HG02852 (cell line): ENCODE results near the gene QSOX2.
"Not testable (repeated sequence)": the region's sequence is repeated elsewhere in the genome, so short reads cannot be mapped to it uniquely, and the experiment has no call there.

Experiments
- ATAC-seq: cut with Tn5 transposase; IDR thresholded peaks from one replicate; pipeline ENCODE4 v1.9.1; 2021; ENCODE audit warnings: mild to moderate bottlenecking, moderate library complexity; ENCODE audit not compliant: unreplicated experiment

The QSOX2 gene

DNA sequence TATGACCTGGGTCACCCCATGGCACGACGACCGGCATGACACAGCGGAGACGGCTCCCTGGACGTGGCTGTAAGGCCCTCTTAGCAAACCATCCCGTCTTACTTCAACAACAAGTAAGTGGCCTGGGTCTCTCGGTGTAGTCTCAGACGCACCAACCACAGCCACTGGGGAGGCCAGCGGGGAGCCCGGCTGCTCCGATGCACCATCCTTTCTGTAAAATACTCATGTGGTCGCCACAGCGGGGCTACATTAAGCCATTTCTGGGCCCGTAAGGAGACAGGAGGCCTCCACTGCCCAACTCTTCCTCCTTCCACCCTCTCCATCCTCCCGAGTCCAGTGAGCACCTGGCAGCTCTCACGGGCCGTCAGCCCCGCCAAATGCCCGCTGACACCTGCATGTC, 4.7 kb downstream of the QSOX2 start:
- ATAC-seq: no peak

DNA sequence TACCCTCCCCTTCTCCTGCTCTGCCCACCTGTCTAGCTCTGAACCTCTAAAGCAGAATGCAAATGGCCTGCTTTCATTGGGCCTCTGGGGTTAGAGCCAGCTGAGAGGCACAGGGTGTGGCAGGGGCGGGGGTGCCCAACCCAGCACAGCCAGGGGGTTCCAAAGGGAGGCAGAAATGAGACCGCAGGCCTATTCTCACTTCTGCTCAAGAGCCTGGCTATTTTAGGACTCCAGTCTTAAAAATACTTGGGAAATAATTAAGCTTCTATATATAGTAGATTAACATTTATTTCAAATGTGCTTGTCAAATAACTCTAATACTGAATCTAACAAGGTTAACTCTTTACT, 5.7 kb downstream of the QSOX2 start:
- no peak for ATAC-seq

DNA sequence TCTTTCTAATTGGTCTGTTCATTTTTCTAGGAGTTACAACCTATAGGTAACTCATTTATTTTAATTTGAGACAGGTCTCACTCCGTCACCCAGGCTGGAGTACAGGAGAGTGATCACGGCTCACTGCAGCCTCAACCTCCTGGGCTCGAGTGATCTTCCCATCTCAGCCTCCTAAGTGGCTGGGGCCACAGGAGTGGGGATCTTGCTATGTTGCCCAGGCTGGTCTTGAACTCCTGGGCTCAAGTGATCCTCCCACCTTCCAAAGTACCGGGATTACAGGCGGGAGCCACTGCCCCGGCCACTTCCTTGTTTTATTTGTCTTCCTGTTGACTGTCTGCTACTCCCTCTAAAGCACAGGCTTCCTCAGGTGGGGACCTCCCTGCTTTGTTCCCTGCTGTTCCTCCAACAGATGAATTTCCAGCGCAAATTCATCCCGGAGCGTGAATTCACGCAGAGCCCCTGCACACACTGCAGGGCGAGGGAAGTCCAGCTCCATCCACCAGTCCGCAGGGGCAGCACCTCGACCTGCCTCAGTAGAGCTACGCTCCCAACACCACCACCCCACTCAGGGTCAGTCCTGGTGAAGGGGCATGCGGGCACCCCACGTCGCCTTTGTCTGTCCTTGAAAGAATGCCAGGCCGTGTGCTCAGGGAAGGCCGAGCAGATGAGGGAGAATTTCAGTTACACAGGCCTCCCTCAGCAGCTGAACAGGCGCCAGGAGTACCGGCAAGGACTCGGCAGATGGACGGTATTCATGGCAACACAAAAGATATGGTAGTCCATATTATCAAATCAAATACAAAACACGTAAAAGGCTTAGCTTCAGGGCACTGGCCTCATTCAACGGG, 6.3 kb downstream of the QSOX2 start:
- ATAC-seq: no peak

DNA sequence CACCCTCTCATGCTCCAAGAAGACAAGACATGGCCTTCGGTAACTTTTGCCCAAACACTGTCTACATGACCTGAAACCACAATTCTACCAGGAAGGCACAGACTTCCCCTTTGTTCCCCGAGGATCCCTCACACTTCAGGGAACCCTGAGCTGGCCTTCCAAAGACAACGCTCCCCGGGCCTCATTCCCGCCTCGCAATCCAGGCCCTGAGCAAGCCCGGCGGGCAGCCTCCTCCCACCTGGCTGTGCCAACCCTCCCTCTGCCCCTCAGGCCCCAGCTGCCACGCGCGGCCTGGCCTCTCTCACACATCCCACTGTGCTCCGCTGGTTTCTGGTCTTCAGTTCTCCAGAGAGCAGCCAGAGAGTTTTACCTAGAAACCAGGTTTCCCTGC, 7.3 kb downstream of the QSOX2 start:
- no peak for ATAC-seq

DNA sequence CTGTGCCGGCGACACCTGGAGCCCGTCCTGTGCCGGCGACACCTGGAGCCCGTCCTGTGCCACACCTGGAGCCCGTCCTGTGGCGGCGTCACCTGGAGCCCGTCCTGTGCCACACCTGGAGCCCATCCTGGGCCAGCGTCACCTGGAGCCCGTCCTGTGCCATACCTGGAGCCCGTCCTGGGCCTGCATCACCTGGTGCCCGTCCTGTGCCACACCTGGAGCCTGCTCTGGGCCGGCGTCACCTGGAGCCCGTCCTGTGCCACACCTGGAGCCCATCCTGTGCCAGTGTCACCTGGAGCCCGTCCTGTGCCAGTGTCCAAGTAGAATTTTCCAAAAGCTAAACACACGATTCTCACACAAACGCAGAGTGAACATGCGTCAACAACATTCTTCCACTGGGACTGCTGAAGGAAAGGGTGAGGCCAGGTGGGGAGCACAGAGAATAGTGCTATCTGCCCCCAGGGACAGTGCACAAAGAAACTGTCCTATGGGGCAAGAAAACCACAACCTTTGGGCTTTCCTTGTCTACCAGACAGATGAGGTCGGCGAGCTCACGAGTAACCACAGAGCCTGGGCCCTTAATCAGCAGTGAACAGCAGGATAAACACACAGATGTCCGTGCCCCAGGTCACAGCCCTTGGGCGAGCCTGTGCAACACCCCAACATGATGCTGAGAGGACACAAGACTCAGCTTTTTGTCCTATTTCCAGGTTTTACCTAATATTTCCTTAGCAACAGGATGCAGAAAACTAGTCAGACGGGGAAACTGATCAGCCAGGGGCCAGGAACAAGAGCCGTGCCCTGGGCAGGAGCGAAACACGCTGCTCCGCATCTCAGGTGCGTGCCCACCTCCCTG, 7.9 kb downstream of the QSOX2 start:
- ATAC-seq: no peak

DNA sequence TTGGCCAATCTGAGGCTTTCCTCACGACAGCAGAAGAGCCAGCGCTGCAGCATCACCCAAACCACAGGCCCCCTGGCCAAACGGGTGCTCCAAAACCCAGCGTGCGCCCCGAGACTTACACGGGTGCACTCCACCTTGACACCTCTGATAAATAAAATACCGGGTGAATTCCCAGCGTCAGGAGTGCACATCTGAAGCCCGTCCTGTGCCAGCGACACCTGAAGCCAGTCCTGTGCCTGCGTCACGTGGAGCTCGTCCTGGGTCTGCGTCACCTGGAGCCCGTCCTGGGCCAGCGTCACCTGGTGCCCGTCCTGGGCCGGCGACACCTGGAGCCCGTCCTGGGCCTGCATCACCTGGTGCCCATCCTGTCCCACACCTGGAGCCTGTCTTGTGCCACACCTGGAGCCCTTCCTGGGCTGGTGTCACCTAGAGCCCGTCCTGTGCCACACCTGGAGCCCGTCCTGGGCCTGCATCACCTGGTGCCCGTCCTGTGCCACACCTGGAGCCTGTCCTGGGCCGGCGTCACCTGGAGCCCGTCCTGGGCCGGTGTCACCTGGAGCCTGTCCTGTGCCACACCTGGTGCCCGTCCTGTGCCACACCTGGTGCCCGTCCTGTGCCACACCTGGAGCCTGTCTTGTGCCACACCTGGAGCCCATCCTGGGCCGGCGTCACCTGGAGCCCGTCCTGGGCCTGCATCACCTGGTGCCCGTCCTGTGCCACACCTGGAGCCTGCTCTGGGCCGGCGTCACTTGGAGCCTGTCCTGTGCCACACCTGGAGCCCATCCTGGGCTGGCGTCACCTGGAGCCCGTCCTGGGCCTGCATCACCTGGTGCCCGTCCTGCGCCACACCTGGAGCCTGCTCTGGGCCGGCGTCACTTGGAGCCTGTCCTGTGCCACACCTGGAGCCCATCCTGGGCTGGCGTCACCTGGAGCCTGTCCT, 8.9 kb downstream of the QSOX2 start:
- ATAC-seq: not testable (repeated sequence)

DNA sequence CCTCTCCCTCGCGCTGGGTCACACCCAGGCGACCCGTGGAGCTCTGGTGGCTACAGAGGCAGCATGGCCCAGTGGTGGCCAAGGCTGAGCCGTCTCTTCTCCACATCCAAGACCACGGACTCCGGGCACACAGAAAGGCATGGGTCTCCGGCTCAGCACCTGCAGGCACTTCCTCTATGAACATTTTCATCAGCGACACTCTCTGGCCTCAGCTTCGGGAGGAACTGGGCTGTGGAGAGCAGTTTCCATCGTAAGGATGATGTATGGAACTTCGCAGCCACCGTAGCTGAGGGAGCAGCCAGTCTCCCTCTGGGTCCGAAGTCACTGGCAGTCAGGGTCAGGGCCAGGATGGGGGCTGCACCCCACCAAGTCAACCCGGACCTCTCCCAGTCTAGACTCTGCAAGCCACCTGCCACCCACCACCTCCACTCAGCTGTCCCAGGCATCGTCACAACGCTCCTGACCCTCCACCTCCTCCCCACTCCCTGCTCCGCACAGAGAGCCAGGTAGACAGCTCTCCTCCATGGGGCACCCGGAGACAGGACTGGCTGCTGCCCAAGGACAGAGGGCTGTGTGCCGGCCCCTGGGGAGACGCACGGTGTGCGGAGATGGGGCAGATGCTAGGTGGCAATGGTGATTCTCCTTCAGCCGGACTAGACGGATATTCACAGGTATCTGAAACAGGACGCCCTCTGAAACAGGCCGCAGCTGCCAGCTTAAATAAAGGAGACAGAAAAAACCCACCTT, 9.7 kb downstream of the QSOX2 start:
- ATAC-seq: no peak

DNA sequence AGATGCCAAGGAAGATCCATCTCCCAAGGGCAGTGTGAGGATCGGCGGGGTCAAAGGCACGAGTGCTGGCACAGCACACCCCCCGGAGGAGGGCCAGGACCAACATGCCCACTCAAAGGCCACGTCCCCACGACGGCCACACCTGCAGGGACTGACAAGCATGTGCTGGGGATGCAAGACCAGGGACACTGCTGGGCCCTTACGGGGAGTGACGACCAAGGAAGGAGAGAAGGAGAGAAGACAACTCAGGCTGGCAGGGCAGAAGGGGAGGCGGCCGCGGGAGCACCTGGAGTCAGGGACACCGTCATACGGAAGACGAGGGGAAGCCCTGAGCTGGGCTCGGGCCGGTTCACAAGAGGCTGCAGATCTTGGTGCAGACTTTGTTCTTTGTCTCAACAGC, 10.4 kb downstream of the QSOX2 start:
- ATAC-seq: no peak

DNA sequence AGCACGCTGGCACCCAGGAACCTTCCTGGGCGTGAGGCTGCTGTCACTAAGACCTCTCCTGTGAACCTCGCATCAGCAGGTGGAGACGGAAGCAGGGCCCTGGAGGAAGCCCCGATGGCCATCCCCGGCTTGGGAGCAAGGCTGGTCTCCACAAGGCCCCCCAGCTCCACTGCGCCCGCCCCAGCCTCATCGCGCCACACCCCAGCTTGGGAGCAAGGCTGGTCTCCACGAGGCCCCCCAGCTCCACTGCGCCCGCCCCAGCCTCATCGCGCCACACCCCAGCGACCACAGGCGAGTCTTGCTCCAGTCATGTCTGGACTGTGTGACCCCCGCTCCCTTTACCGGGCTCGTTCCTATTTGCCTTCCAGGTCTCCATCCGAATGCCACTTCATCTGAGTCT, 11.0 kb downstream of the QSOX2 start:
- ATAC-seq: no peak

DNA sequence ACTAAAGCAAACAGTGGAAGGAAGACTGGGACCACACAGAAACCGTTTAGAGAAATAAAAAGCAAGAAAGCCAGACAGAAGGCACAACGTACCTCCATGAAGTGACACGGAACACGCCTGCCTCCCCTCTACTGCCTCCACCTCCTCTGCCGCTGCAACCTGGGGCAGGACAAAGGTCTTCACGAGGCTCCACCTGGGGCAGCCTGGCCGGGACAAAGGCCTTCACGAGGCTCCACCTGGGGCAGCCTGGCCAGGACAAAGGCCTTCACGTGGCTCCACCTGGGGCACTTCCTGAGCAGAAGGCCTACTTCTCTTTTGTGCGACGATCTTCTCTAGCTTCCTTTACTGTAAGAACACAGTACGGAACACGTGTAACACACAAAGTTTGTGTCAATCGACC, 11.7 kb downstream of the QSOX2 start:
- ATAC-seq: no peak

DNA sequence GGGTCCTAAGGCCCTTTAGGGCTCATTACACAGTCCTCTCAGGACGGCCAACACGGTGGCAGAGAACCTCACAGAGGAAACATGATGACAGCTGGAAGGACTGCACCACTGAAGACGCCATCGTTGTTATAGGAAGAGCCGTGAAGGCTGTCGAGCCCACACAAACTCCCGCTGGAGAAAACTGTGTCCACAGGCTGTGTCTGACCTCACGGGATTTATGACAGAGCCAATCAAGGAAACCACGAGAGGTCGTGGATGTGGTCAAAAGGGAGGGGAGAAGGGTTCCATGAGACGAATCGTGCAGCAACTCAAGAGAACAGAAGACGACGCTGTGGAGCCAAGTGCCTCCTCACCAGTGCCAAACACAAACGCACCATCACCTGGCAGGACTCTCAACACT, 12.2 kb downstream of the QSOX2 start:
- no peak for ATAC-seq

DNA sequence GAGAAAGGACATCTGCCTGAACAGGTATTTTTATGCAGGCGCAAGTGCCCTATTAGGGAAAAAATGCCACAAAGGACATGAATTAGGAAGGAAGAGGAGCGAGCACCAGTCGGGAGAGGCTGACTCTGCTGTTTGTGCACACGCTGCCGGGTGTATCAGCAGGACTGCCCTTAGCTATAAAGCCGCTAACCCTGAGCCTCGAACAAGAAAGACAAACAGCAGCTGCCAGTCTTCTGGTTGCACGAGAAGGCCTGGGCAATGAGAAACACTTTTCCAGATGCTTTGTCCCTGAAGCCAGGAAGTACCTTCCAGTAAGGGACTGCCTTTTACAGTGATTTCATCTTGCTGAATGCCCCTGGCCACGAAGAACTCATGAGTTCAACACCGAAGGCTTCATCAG, 12.6 kb downstream of the QSOX2 start:
- no peak for ATAC-seq

DNA sequence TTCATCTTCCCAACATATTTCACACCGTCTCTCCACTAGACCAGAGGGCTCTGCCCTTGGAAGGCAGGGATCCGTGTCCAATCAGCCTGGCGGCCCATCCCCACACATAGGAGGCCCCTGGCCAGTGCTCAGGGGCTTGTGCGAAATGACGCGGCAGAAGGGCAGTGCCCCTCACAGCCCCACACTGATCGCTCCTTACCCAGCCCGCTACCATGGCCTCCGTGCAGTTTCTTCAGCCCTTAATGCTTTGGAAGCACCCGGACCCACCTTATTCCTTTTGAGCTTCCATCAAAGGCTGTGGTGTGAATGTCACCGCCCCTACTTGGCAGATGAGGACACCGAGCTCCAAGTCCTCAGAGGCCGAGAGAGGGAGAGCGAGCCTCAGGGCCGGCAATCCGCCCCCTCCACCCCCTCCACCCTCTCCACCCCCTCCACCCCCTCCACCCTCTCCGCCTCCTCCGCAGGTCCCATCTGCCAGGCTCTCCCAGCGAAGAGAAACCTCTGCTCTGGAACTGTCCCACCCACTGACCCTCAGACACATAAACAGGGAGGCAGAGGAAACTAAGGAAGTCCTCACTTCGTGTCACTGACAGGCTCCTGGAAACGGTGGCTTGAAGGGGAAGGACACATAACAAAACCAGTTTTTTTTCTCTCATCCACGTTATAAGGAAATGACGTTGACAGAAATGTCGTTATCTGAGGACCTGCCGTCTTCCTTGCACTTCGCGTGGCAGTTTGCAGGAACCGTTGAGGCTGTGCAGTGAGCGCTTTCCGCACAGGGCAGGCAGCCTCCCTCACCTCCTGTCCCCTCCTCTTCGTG, 13.9 kb downstream of the QSOX2 start:
- ATAC-seq: no peak

DNA sequence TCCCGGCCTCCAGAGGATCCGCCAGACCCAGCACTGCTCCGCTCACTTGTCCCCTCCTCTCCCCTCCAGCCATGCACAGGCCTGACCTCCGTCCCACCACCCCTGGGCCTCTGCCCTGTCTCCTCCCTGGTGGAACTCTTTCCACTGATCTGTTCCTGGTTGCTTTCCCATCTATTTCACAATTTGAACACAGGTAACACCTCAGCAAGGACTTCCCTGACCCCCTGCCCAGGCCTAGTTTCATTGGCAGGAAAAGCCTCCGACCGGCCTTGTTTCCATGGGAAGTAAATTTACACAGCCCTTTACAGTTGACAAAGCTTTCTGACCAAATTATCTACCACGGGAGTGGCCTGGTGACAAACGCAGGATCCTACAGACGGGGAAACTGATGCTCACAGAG, 14.8 kb downstream of the QSOX2 start:
- no peak for ATAC-seq

DNA sequence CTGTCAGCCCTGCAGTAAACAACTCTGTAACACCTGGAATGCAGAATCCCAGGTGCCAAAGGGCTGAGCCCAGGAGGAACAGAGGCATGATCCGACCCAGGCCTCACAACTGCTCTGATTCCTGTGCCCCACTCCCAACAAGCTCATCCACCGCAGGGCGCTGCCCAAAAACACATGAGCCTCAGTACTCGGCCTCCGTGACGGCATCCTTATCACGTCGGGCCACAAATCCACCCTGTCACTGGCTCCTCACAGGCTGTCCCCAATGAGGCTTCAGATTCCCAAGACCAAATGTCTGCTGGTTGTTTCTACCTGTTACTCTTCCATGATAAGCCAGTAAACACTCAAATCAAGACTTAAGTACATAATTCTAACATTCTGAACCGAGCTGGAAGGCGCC, 15.2 kb downstream of the QSOX2 start:
- ATAC-seq: no peak

DNA sequence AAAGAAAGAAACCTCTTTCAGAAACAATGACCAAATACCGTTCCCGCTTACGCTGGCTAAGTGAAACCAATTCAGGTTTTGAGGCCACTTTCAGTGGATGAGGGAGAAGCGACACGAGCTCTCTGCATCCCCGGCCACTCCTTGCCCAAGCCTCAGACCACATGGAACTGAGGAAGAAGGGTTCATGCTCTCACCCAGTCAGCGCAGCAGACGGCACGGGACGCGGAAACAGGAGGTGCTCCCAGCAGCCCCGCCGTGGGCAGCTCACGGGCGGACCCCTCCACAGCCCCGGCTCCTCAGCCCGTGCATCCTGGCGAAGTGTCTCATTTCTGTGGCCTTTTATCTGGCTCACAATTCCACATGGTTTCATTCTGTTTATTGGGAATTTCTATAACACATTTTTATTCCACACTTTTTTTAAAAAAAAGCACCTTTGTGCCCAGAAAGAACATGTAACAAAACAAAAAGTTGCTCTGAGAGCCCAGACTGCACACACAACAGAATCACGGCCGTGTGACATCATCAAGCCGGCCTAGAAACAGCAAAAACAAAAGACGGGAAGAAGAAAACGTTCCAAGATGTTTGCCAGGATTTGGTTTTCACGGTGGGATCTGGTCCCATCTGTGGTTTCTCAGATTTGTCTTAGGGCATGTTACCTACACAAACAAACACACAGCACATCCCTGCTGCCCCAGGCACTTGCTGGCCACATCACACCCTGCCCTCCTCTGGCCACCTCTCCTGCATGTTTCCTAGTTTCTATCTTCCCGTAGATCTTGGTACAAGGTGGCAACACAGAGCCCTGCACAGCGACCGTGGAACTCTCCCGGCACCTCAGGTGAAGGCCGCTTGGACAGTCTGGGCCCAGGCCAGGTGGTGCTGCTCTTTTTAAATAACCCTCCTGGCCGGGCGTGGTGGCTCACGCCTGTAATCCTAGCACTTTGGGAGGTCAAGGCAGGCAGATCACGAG, 16.2 kb downstream of the QSOX2 start:
- no peak for ATAC-seq

DNA sequence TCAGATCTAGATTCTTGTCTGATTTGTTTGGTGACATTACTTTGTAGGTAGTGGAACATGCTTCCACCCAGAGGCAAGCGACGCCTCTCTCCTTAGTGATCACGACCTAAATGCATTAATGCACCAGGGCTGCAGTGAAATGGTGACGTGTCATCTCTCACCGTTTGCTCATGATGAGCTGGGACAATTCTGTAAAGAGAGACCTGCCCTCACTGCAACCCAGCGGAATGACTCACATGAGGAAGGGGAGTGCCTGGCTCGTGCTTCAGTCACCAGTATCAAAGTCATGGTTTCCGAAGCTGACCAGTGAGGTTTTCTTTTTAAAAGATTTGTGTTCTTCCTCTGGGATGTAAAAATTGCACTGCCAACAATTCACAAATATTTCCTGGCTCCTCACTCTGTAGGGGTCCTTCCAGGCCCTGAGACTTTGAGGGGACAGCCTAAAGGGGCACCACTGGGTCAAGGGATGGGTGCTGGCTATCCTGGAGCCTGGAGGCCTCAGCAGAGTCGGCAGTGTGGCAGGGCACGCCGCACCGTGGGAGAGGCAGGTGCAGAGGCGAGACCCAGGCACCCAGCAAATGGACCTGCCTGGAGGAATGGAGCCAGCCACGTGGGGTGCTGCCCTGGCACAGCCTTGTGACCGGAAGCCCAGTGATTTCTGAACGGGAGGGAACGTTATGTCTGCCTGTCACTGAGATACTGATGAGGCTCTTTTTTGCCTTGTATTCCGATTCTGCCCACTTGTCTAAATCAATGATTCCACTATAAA, 17.3 kb downstream of the QSOX2 start:
- no peak for ATAC-seq
